IMR-90 (cell line): ENCODE data around the gene PRF1. TPM values are rescaled to one million over a fixed set of nuclear protein-coding genes. Genes with fewer than 3 reads are reported as not detected.

Source experiments
- ATAC-seq: fragments of 200-7000 bp; cut with Tn5 transposase; 2 replicates; pipeline ENCODE4 v1.9.1; 2020; ENCODE audit warnings: low read depth, mild to moderate bottlenecking, moderate library complexity
- BruUV-seq: library from RNA; stranded (reverse); fragments of 400-500 nt; replicated peaks from 2 replicates; lab custom pipeline; 2021; lab: Mats Ljungman, UMichigan
- CTCF ChIA-PET: fragments of 300-600 bp; formaldehyde crosslinking; extraction: SDS; loops from one replicate; lab custom pipeline; 2021; ENCODE audit warnings: antibody characterized with exemption; lab: Yijun Ruan, JAX
- POLR2A ChIA-PET: fragments of 300-600 bp; sonication (Branson Sonifier 250); formaldehyde crosslinking; loops from one replicate; lab custom pipeline; 2022; ENCODE audit warnings: antibody characterized with exemption; ENCODE audit not compliant: unreplicated experiment; lab: Charles Lee
- DNase-seq: peaks from one replicate; pipeline ENCODE4 v3.0.0; 2013
- H2AFZ ChIP-seq: replicated peaks from 2 replicates; pipeline ENCODE3; 2013; ENCODE audit warnings: low read length, mild to moderate bottlenecking; ENCODE audit not compliant: poor library complexity
- H2AK5ac ChIP-seq: 2 replicates; pipeline ENCODE4 v1.6.1; 2013; ENCODE audit warnings: low read depth, low read length, inconsistent platforms
- H2AK9ac ChIP-seq: replicated peaks from 2 replicates; pipeline ENCODE3; 2013; ENCODE audit warnings: mild to moderate bottlenecking, low read depth, low read length, moderate library complexity; ENCODE audit not compliant: poor library complexity
- H2BK120ac ChIP-seq: 2 replicates; pipeline ENCODE4 v1.6.1; 2013; ENCODE audit warnings: low read depth, low read length, inconsistent platforms
- H2BK15ac ChIP-seq: 3 replicates; pipeline ENCODE4 v1.6.1; 2013; ENCODE audit warnings: low read depth, low read length, inconsistent platforms
- H2BK20ac ChIP-seq: 2 replicates; pipeline ENCODE4 v1.6.1; 2013; ENCODE audit warnings: low read depth, mild to moderate bottlenecking, inconsistent platforms, low read length, moderate library complexity
- H2BK5ac ChIP-seq: 2 replicates; pipeline ENCODE4 v1.6.1; 2013; ENCODE audit warnings: mild to moderate bottlenecking, low read depth, low read length, inconsistent platforms; ENCODE audit not compliant: poor library complexity, severe bottlenecking
- H3K14ac ChIP-seq: replicated peaks from 2 replicates; pipeline ENCODE4 v1.6.1; 2013; ENCODE audit warnings: low read depth, low read length, inconsistent platforms
- H3K18ac ChIP-seq: 2 replicates; pipeline ENCODE4 v1.6.1; 2013; ENCODE audit warnings: low read depth, low read length, control low read depth
- H3K23ac ChIP-seq: 2 replicates; pipeline ENCODE4 v1.6.1; 2013; ENCODE audit warnings: low read depth, low read length, inconsistent platforms
- H3K27ac ChIP-seq: 2 replicates; pipeline ENCODE4 v1.5.1; 2013; ENCODE audit warnings: mild to moderate bottlenecking, control low read depth, low read length; ENCODE audit not compliant: insufficient read depth
- H3K27me3 ChIP-seq: 2 replicates; pipeline ENCODE4 v1.6.1; 2013; ENCODE audit warnings: low read length; ENCODE audit not compliant: control insufficient read depth, insufficient read depth
- H3K36me3 ChIP-seq: 2 replicates; pipeline ENCODE4 v1.6.1; 2013; ENCODE audit warnings: low read length, mixed read lengths; ENCODE audit not compliant: control insufficient read depth, insufficient read depth
- H3K4ac ChIP-seq: 2 replicates; pipeline ENCODE4 v1.6.1; 2013; ENCODE audit warnings: low read depth, low read length, inconsistent platforms
- H3K4me1 ChIP-seq: 2 replicates; pipeline ENCODE4 v1.6.1; 2013; ENCODE audit warnings: low read length, mixed read lengths; ENCODE audit not compliant: control insufficient read depth, insufficient read depth
- H3K4me2 ChIP-seq: 2 replicates; pipeline ENCODE4 v1.6.1; 2013; ENCODE audit warnings: low read depth, mild to moderate bottlenecking, control low read depth, low read length, moderate library complexity
- H3K4me3 ChIP-seq: 2 replicates; pipeline ENCODE4 v1.5.1; 2013; ENCODE audit warnings: low read depth, mild to moderate bottlenecking, control low read depth, low read length, moderate library complexity; ENCODE audit not compliant: insufficient read depth
- H3K56ac ChIP-seq: 2 replicates; pipeline ENCODE4 v1.6.1; 2013; ENCODE audit warnings: low read length, inconsistent platforms; ENCODE audit not compliant: insufficient read depth; ENCODE audit errors: extremely low read depth
- H3K79me1 ChIP-seq, 2 experiments: 2 replicates each; pipeline ENCODE4 v1.6.1; 2013; ENCODE audit warnings: low read length in 2 of 2, inconsistent platforms in 1 of 2, low read depth in 1 of 2
- H3K9ac ChIP-seq: 2 replicates; pipeline ENCODE4 v1.6.1; 2013; ENCODE audit warnings: low read depth, low read length, control low read depth
- H3K9me1 ChIP-seq: 2 replicates; pipeline ENCODE4 v1.6.1; 2013; ENCODE audit warnings: low read length, inconsistent platforms; ENCODE audit not compliant: insufficient read depth
- H3K9me3 ChIP-seq: 2 replicates; pipeline ENCODE4 v1.6.1; 2013; ENCODE audit warnings: low read length; ENCODE audit not compliant: control insufficient read depth, insufficient read depth
- H4K20me1 ChIP-seq: 2 replicates; pipeline ENCODE4 v1.6.1; 2013; ENCODE audit warnings: low read length, inconsistent platforms; ENCODE audit not compliant: insufficient read depth
- H4K5ac ChIP-seq: 2 replicates; pipeline ENCODE4 v1.6.1; 2013; ENCODE audit warnings: mild to moderate bottlenecking, low read depth, low read length, control low read depth
- H4K8ac ChIP-seq, 2 experiments: 2 replicates each; pipeline ENCODE4 v1.6.1; 2013; ENCODE audit warnings: low read depth in 2 of 2, low read length in 2 of 2, control low read depth in 1 of 2, inconsistent platforms in 1 of 2
- H4K91ac ChIP-seq: 2 replicates; pipeline ENCODE4 v1.6.1; 2013; ENCODE audit warnings: low read depth, low read length, inconsistent platforms; ENCODE audit not compliant: insufficient read depth
- BHLHE40 ChIP-seq: fragments of 150-350 bp; IDR thresholded peaks from 2 replicates; pipeline ENCODE4 v1.6.1; 2016; ENCODE audit warnings: mild to moderate bottlenecking, low read depth, low read length
- CEBPB ChIP-seq: IDR thresholded peaks from 2 replicates; pipeline ENCODE4 v1.6.1; 2012; ENCODE audit warnings: low read depth, low read length, improper control_type of control experiment
- CHD1 ChIP-seq: IDR thresholded peaks from 2 replicates; pipeline ENCODE4 v1.6.1; 2012; ENCODE audit warnings: low read depth, low read length, improper control_type of control experiment
- FOS ChIP-seq: fragments of 150-350 bp; IDR thresholded peaks from 2 replicates; pipeline ENCODE4 v1.6.1; 2016; ENCODE audit warnings: low read depth, low read length
- MAFK ChIP-seq: IDR thresholded peaks from 2 replicates; pipeline ENCODE4 v1.6.1; 2012; ENCODE audit warnings: low read depth, low read length, improper control_type of control experiment
- MAZ ChIP-seq: IDR thresholded peaks from 2 replicates; pipeline ENCODE4 v1.6.1; 2012; ENCODE audit warnings: low read depth, mild to moderate bottlenecking, low read length, improper control_type of control experiment, moderate library complexity, borderline replicate concordance
- MXI1 ChIP-seq: IDR thresholded peaks from 2 replicates; pipeline ENCODE4 v1.6.1; 2012; ENCODE audit warnings: low read depth, mild to moderate bottlenecking, low read length, moderate library complexity, borderline replicate concordance
- NFE2L2 ChIP-seq: fragments of 150-350 bp; IDR thresholded peaks from 2 replicates; pipeline ENCODE4 v1.6.1; 2016; ENCODE audit warnings: low read depth, mild to moderate bottlenecking, low read length
- POLR2A ChIP-seq: IDR thresholded peaks from 2 replicates; pipeline ENCODE4 v1.6.1; 2012; ENCODE audit warnings: mild to moderate bottlenecking, low read depth, low read length
- RAD21 ChIP-seq: IDR thresholded peaks from 2 replicates; pipeline ENCODE4 v1.6.1; 2012; ENCODE audit warnings: low read length, improper control_type of control experiment
- RCOR1 ChIP-seq: IDR thresholded peaks from 2 replicates; pipeline ENCODE4 v1.6.1; 2012; ENCODE audit warnings: mild to moderate bottlenecking, low read length, improper control_type of control experiment; ENCODE audit not compliant: insufficient replicate concordance
- RFX5 ChIP-seq: IDR thresholded peaks from 2 replicates; pipeline ENCODE4 v1.8.0; 2012; ENCODE audit warnings: low read depth, mild to moderate bottlenecking, low read length, moderate library complexity
- SMC3 ChIP-seq: fragments of 150-350 bp; IDR thresholded peaks from 2 replicates; pipeline ENCODE4 v1.6.1; 2016; ENCODE audit warnings: low read depth, mild to moderate bottlenecking, antibody characterized with exemption, low read length, moderate library complexity
- whole genome bisulfite sequencing, 2 experiments: methylation state at CpG; one replicate each; pipeline versions ENCODE4 v1.1.5 to v1.1.7; 2013; ENCODE audit warnings: missing lambda C conversion rate in 2 of 2; ENCODE audit not compliant: insufficient read length in 1 of 2; ENCODE audit errors: extremely low coverage in 2 of 2; 5-methylcytosine and 5-hydroxymethylcytosine counted together
- dilution Hi-C: fragments of 300-500 bp; cut with HindIII; formaldehyde crosslinking; loops from one replicate; pipeline ENCODE4 v1.14.3; 2018; ENCODE audit warnings: low sequenced_read_pairs; ENCODE audit not compliant: unreplicated experiment
- in situ Hi-C: fragments of 300-500 bp; cut with MboI; formaldehyde crosslinking; loops from 3 replicates; pipeline ENCODE4 v1.14.3; 2019; ENCODE audit warnings: low sequenced_read_pairs, inconsistent platforms, mixed read lengths
- intact Hi-C: fragments of 100-400 bp; cut with micrococcal nuclease; formaldehyde crosslinking; loops from 2 replicates; pipeline ENCODE4 v1.10.0; 2022
- polyA plus RNA-seq, 3 experiments: library from polyadenylated mRNA; depleted of rRNA; stranded (reverse); fragments of >200 nt; gene quantifications; 2 replicates each; pipeline ENCODE4 v1.2.3, GENCODE V29; 2012; ENCODE audit warnings: low replicate concordance in 1 of 3
- total RNA-seq: library from RNA; depleted of rRNA; stranded (reverse); fragments of >200 nt; gene quantifications from 2 replicates; pipeline ENCODE4 v1.2.3, GENCODE V29; 2012
- TF ChIP-seq, protein P1 (sequence below): conservative IDR thresholded peaks from 2 replicates; pipeline ENCODE4 v1.5.1; 2012; ENCODE audit warnings: mild to moderate bottlenecking, low read depth, low read length, improper control_type of control experiment
- TF ChIP-seq, protein P2 (sequence below): fragments of 150-350 bp; IDR thresholded peaks from 2 replicates; pipeline ENCODE4 v1.6.1; 2017; ENCODE audit warnings: mild to moderate bottlenecking, antibody characterized with exemption, low read length, low read depth
- TF ChIP-seq, protein P3 (sequence below): fragments of 150-350 bp; IDR thresholded peaks from 2 replicates; pipeline ENCODE4 v1.6.1; 2016; ENCODE audit warnings: low read depth, mild to moderate bottlenecking, low read length, moderate library complexity, borderline replicate concordance

The PRF1 gene
- total and polyA plus RNA-seq, 2 of the 4 experiments (the other 2 are of a cell fraction) = not detected

DNA sequence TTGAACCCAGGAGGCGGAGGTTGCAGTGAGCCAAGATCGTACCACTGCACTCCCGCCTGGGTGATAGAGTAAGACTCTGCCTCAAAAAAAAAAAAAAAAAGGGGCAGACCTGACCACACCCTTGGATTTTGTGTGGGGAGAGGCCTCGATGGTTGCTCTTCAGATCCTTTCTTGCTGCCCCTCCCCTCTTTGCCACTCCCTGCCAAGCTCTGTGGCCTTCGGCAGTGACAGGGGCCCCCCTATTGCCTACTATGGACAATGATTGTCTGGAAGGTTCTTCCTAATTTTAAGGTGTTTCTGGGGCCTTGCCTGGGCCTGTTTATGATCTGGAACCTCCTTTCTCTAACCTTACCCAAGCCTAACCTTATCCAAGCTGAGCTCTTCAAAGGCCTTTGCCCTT lies 795 bp downstream of the PRF1 start:
- Histone ChIP-seq H3K56ac (no peak overlapping the region), H3K9ac (no peak overlapping the region), H3K18ac (no peak overlapping the region), H2BK15ac (no peak overlapping the region), H2AK5ac (no peak overlapping the region), H3K4me2 (no peak overlapping the region), H3K9me1 (no peaks in the 10 kb centered on the region), H3K14ac (no peak overlapping the region), H4K5ac (no peak overlapping the region), H3K9me3 (peaks cover under 1% of the 10 kb centered on the region; the same call in 1 of the 2 replicates), H3K4me1 (no peaks in the 10 kb centered on the region), H4K91ac (no peak overlapping the region), H3K23ac (no peak overlapping the region), H2AFZ (no peak overlapping the region), H2AK9ac (no peak overlapping the region), H3K27me3 (peaks cover 16% of the 10 kb centered on the region), H2BK5ac (no peak overlapping the region), H3K4me3 (no peak overlapping the region), H2BK20ac (no peak overlapping the region), H4K8ac (no peak overlapping the region), H2BK120ac (no peak overlapping the region), H3K27ac (no peak overlapping the region), H3K36me3 (no peaks in the 10 kb centered on the region), H3K4ac (no peak overlapping the region), H4K20me1 (no peaks in the 10 kb centered on the region), H3K79me1 (no peaks in the 10 kb centered on the region)
- in situ Hi-C loops = no loop called here
- dilution Hi-C loops = no loop called here
- TF ChIP-seq, protein P1, sequence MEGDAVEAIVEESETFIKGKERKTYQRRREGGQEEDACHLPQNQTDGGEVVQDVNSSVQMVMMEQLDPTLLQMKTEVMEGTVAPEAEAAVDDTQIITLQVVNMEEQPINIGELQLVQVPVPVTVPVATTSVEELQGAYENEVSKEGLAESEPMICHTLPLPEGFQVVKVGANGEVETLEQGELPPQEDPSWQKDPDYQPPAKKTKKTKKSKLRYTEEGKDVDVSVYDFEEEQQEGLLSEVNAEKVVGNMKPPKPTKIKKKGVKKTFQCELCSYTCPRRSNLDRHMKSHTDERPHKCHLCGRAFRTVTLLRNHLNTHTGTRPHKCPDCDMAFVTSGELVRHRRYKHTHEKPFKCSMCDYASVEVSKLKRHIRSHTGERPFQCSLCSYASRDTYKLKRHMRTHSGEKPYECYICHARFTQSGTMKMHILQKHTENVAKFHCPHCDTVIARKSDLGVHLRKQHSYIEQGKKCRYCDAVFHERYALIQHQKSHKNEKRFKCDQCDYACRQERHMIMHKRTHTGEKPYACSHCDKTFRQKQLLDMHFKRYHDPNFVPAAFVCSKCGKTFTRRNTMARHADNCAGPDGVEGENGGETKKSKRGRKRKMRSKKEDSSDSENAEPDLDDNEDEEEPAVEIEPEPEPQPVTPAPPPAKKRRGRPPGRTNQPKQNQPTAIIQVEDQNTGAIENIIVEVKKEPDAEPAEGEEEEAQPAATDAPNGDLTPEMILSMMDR = no peak
- TF ChIP-seq RAD21 = no peak
- TF ChIP-seq RFX5 = no peak
- no peak for TF ChIP-seq RCOR1
- TF ChIP-seq, protein P2, sequence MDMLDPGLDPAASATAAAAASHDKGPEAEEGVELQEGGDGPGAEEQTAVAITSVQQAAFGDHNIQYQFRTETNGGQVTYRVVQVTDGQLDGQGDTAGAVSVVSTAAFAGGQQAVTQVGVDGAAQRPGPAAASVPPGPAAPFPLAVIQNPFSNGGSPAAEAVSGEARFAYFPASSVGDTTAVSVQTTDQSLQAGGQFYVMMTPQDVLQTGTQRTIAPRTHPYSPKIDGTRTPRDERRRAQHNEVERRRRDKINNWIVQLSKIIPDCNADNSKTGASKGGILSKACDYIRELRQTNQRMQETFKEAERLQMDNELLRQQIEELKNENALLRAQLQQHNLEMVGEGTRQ = no peak
- no peak for TF ChIP-seq SMC3
- no peak for TF ChIP-seq POLR2A
- TF ChIP-seq MAFK = no peak
- no peak for TF ChIP-seq CHD1
- TF ChIP-seq BHLHE40 = no peak
- no peak for TF ChIP-seq FOS
- TF ChIP-seq MAZ = no peak
- TF ChIP-seq MXI1 = no peak
- no peak for TF ChIP-seq CEBPB
- TF ChIP-seq, protein P3, sequence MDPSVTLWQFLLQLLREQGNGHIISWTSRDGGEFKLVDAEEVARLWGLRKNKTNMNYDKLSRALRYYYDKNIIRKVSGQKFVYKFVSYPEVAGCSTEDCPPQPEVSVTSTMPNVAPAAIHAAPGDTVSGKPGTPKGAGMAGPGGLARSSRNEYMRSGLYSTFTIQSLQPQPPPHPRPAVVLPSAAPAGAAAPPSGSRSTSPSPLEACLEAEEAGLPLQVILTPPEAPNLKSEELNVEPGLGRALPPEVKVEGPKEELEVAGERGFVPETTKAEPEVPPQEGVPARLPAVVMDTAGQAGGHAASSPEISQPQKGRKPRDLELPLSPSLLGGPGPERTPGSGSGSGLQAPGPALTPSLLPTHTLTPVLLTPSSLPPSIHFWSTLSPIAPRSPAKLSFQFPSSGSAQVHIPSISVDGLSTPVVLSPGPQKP = no peak
- no peak for TF ChIP-seq NFE2L2
- no TSS peak for BruUV-seq
- CTCF ChIA-PET = interaction anchor here (0.6 kb wide), 2 partner anchors 14 to 43 kb away, joined by 4 to 5 read pairs; no protein-coding TSS in a partner anchor
- intact Hi-C loops = no loop called here
- WGBS, 2 experiments = no CpG with 5 or more reads among the region's 5 CpGs
- no peak for DNase-seq
- POLR2A ChIA-PET = no interaction called here
- ATAC-seq = no peak
